Measurements from ENCODE around the gene PNRC1.
"Not testable (repeated sequence)": the region's sequence is repeated elsewhere in the genome, so short reads cannot be mapped to it uniquely, and the experiment has no call there.

Gene PNRC1

GRCh38 chr6:89080281-89081128 lies at the start of gene PNRC1:
PNRC1 (plus strand) TSS chr6:89080751; CDS start chr6:89080895, 144 bp downstream.
- DNase-seq = peak; percentile 99

- no peak for DNase-seq
These were observed 48.0 kb upstream of the PNRC1 start for GRCh38 chr6:89032599-89032998.

- DNase-seq = no peak
These were observed 47.1 kb upstream of the PNRC1 start for GRCh38 chr6:89033461-89033860.

GRCh38 chr6:89034116-89034515 lies 46.4 kb upstream of the PNRC1 start:
- DNase-seq = peak; percentile 78

- peak; percentile 65 for DNase-seq
These were observed 45.8 kb upstream of the PNRC1 start for GRCh38 chr6:89034586-89035251.

- peak; percentile 65 for DNase-seq
These were observed 45.1 kb upstream of the PNRC1 start for GRCh38 chr6:89035252-89036101.

GRCh38 chr6:89037141-89037900 lies 43.2 kb upstream of the PNRC1 start:
- DNase-seq = no peak

- DNase-seq = not testable (repeated sequence)
These were observed 42.7 kb upstream of the PNRC1 start for GRCh38 chr6:89037901-89038293.

- no peak for DNase-seq
These were observed 37.9 kb upstream of the PNRC1 start for GRCh38 chr6:89042664-89043063.

- DNase-seq = no peak
These were observed 36.1 kb upstream of the PNRC1 start for GRCh38 chr6:89044328-89045010.

- DNase-seq = no peak
These were observed 35.6 kb upstream of the PNRC1 start for GRCh38 chr6:89045011-89045387.

GRCh38 chr6:89045576-89045975 lies 35.0 kb upstream of the PNRC1 start:
- no peak for DNase-seq

- no peak for DNase-seq
These were observed 33.1 kb upstream of the PNRC1 start for GRCh38 chr6:89047473-89047872.

- no peak for DNase-seq
These were observed 32.1 kb upstream of the PNRC1 start for GRCh38 chr6:89048288-89048923.

- no peak for DNase-seq
These were observed 31.6 kb upstream of the PNRC1 start for GRCh38 chr6:89048985-89049384.

- DNase-seq = no peak
These were observed 30.4 kb upstream of the PNRC1 start for GRCh38 chr6:89050155-89050554.

- DNase-seq = no peak
These were observed 29.9 kb upstream of the PNRC1 start for GRCh38 chr6:89050697-89051096.

- no peak for DNase-seq
These were observed 28.9 kb upstream of the PNRC1 start for GRCh38 chr6:89051676-89052075.

- DNase-seq = no peak
These were observed 26.3 kb upstream of the PNRC1 start for GRCh38 chr6:89054208-89054607.

GRCh38 chr6:89057759-89058158 lies 22.8 kb upstream of the PNRC1 start:
- no peak for DNase-seq

GRCh38 chr6:89058627-89059026 lies 21.9 kb upstream of the PNRC1 start:
- DNase-seq = no peak

- no peak for DNase-seq
These were observed 21.3 kb upstream of the PNRC1 start for GRCh38 chr6:89059227-89059626.

Data from NCI-H146 (cell line).